ENCODE measurements around the gene ZNF81. TPM values are rescaled to one million over a fixed set of nuclear protein-coding genes. Genes with fewer than 3 reads are reported as not detected.
"Not testable (repeated sequence)": the region's sequence is repeated elsewhere in the genome, so short reads cannot be mapped to it uniquely, and the experiment has no call there.

Gene ZNF81
- 1 to 10 TPM; 7.0 to 7.6 TPM for total RNA-seq
- long read RNA-seq, full-length matches to known transcripts: 1 of 2 reads
- long read RNA-seq, partial matches to known transcripts: 0 of 2 reads
- long read RNA-seq, other reads (novel, unspliced or antisense): 1 of 2 reads

DNA sequence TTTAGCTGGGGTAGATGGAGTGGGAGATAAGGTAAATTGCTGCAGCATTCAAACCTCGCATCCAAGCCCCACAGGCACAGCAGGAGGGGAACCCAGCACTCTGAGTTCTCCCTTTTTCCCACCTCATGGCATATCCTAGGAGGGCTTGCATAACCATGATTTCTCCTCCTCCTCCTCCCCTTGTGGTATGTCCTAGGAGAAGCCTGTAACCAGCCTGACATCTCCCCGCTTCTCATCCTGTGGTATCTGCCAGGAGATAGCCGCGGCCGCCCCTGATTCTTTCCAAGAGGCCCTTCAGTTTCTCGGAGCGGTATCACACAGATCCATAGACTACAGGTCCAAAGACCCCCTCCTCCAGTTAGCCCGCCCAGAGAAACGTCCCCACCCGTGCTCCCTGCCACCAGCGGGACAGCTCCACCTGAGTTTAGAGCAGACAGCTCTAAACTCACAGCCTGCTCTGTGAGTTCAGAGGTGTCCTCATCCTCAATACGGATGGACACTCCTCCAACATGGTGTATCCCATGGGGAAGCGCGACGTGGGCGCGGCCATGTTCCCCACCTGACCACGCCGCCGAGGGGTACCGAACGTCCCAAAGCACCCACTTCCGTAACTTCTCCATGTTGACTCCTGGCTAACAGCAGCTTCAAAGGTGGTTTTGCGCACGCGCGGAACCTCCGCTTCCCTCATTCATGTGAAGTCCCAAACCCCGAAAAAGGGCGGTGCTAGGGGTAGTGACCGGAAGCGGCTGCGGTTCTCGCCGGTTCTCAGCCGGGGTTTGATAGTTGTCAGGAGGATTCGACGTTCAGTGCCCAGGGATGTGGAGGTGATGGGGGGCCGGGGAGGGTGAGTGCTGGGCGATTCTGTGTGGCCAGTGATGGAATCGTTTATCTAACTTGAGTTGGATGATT, at the start of gene ZNF81:
Gene ZNF81, plus strand, starts transcription at position 739 of the 909 bp plus-strand sequence. CDS start 9,366 bp downstream, outside the sequence.
- intact Hi-C loops (cut with DNase I): loop anchor here in 1 of 2 donors (5.0 kb wide), 1 partner anchor 191 kb away; no protein-coding TSS in a partner anchor
- DNase-seq (peak; percentile 96), ATAC-seq (peak; percentile 99 to 100)

DNA sequence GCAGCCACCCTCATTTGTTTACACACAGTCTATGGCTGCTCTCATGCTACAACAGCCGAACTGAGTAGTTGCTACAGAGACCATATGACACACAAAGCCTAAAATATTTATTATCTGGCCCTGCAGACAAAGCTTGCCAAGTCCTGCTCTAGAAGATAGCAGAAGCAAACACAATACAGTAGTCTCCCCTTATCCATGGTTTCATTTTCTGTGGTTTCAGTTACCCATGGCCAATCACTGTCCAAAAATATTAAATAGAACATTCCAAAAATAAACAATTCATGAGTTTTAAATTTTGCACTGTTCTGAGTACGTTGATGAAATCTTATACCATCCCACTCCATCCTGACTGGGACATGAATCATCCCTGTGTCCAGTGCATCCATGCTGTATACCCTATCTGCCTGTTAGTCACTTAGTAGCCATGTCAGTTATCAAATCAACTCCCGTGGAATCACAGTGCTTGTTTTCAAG, 40.2 kb upstream of the ZNF81 start:
- ATAC-seq: peak in 1 of 2 donors; percentile 76
- intact Hi-C loops (cut with DNase I): no loop called here
- DNase-seq: no peak

DNA sequence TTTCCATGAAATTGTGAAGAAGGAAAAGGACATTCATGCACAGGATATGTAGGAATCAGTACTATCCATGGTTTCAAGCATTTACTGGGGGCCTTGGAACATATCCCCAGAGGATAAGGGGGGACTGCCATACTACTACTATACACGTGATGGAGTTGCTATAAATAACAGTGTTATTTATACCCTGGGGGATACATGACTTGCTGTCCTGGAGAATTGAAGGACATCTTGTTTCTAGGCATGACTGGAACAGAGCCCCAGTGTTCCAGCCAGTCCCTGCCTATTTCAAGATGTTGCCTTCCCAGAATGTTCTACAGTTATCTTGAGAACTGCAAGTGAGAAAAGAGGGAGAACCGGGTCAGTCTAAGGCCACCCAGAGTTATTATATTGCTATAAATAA, 39.6 kb upstream of the ZNF81 start:
- DNase-seq: no peak
- intact Hi-C loops (cut with DNase I): no loop called here
- ATAC-seq: peak; percentile 73 to 79

DNA sequence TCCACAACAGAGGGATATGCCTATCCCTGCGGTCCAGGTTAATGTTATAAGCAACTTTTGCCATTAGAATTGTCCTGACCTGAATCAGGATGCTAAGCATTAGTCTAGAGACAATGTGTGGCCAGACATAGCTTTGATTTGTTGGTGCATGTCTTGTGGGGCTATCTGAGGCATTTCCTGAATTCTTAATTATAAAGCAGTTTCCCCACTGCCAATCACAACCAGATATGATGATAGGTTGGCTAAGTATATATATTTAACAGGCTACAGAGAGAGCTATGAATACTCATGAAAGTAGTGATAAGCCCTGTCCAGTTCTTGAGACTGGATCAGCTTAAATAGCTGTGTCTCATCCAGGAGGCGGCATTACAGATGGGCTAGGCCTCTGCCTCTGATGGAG, 37.8 kb upstream of the ZNF81 start:
- DNase-seq (no peak), ATAC-seq (peak in 1 of 2 donors; percentile 44)
- intact Hi-C loops (cut with DNase I): no loop called here

DNA sequence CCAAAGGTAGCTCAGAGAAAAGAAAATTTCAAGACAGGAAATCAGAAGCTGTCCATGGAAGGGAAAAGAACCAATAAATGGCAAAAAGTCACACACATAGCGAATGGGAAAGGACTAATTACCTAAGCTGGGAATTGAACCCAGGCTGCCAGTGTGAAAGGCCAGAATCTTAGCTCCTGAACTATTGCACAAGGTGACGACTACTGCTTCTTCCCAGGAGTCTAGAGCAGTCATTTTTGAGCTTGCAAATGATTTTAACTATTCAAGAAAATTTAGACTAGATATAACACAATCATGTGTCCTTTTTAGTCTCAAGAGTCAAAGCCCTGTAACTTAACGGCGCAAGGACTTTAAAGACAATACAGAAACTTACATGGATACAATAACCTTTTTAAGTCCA, 34.1 kb upstream of the ZNF81 start:
- no peak for ATAC-seq
- intact Hi-C loops (cut with DNase I): no loop called here

DNA sequence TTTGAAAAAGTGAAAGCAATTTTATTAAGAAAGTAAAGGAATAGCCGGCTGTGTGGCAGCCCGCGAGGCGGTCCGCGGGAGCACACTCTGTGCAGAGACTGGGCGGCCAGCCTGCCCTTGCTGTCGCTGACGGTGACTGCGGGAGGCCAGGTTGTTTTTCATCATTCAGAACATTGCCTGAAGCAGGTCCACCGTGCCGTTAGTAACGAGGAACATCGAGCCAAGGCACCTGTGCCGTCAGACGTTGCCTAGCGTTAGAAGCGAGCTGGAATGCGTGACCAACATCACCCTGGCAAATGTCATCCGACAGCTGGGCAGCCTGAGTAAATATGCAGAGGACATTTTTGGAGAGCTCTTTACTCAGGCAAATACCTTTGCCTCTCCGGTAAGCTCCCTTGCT, 33.6 kb upstream of the ZNF81 start:
- intact Hi-C loops (cut with DNase I); DNase-seq: not testable (repeated sequence)
- ATAC-seq: peak in 1 of 2 donors; percentile 27

More for the DNA sequence above, 34.1 kb upstream of the ZNF81 start:
- no peak for DNase-seq

DNA sequence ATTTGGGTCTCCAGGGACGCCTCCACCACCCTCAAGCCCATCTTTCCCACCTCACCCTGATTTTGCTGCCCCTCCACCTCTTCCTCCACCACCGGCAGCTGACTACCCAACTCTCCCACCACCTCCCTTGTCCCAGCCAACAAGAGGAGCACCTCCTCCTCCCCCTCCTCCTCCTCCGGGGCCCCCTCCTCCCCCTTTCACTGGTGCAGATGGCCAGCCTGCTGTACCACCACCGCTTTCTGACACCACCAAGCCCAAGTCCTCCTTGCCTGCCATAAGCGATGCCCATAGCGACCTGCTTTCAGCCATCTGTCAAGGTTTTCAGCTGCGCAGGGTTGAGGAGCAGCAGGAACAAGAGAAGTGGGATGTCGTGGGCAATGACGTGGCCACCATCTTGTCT, 32.4 kb upstream of the ZNF81 start:
- no peak for ATAC-seq
- intact Hi-C loops (cut with DNase I): no loop called here
- DNase-seq: no peak

DNA sequence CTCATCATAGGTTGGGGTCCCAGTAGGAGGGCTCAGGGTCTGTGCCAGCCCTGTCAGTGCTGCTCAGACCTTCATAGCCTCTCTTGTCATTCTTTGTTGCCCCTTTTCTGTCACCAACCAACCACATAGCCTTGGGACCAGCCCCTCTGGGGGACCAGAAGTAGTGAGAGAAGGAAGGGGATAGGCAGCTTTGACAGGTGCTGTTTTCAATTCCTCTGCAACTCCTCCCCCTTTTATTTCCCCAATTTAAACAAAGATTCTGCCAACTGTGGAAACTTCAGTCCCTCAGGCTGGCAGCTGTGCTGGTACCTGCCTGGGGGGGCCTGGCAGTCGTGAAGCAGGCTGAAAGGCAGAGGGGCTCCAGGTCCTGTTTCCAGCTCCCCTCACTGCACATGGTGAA, 30.9 kb upstream of the ZNF81 start:
- intact Hi-C loops (cut with DNase I); DNase-seq; ATAC-seq: not testable (repeated sequence)

DNA sequence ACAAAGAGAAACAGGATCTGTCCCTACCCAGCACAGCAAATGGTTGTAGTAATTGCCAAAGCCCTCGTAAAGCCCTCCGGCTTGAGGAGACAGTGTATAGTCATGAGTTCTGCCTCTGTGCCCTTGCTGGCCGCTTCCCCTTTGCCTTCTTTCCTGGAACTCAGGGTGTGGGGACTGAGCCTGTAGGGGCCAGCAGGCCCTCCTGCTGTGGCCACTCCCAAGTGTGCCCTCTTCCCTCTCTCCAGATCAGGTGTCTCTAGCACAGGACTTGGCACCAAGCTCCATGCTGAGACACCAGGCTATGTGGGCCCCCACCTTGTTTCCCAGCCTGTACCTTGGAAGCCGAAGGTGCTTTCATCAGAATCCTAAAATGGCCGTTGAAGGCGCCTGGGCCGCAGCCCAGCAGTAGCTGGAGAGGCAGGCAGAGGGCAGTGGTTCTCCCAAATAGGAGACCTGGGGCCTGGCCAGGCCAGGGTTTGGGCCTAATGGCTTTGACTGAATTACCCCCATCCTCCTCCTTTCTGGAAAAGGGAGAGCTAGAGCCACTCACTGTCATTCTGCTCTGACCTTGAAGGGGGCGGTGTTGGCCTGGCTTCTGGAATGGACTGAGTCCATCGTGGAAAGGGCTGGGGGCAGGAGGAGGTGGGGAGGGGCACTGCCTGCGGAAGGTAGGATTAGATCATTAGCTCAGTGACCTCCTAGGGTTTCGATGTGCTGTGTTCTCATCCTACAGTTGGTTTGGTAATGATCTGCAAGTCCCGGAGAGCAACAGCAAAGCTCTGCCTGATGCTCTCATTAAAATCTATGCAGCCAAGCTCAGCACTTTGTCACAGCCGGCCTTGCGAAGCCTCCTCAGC, 30.1 kb upstream of the ZNF81 start:
- intact Hi-C loops (cut with DNase I); DNase-seq: not testable (repeated sequence)
- ATAC-seq: peak in 1 of 2 donors; percentile 59

DNA sequence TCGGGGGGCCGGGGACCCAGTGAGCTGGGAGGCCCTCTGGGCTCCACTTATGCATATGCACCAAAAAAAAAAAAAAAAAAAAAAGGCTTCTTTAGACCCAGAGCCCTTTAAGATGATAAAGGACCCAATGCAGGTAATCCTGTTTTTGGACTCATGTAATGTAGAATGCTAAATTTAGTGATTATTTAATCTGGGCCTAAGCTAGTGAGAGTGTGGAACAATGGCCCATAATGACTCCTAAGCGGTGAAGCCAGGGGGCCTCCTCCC, 29.5 kb upstream of the ZNF81 start:
- ATAC-seq; intact Hi-C loops (cut with DNase I); DNase-seq: not testable (repeated sequence)

DNA sequence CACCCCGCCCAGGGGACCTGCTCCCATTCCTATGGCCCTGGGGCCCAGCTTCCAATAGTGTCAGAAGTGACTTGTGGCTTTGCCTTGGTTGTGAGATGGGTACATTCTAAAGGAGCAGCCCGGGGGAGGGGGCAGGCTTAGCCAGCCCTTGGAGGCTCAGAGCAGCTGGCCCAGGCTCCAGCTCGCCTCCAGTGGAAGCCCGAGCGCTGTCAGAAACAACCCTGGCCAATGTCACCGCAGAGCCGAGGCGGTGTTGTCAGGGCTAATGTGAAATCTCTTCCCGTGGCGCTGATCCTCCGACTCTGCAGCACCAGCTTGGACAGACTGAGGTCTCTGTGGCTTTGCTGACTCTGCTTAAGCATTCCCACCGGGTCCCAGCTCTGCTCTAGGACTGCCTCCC, 29.2 kb upstream of the ZNF81 start:
- DNase-seq: no peak
- no peak for ATAC-seq
- intact Hi-C loops (cut with DNase I): no loop called here

DNA sequence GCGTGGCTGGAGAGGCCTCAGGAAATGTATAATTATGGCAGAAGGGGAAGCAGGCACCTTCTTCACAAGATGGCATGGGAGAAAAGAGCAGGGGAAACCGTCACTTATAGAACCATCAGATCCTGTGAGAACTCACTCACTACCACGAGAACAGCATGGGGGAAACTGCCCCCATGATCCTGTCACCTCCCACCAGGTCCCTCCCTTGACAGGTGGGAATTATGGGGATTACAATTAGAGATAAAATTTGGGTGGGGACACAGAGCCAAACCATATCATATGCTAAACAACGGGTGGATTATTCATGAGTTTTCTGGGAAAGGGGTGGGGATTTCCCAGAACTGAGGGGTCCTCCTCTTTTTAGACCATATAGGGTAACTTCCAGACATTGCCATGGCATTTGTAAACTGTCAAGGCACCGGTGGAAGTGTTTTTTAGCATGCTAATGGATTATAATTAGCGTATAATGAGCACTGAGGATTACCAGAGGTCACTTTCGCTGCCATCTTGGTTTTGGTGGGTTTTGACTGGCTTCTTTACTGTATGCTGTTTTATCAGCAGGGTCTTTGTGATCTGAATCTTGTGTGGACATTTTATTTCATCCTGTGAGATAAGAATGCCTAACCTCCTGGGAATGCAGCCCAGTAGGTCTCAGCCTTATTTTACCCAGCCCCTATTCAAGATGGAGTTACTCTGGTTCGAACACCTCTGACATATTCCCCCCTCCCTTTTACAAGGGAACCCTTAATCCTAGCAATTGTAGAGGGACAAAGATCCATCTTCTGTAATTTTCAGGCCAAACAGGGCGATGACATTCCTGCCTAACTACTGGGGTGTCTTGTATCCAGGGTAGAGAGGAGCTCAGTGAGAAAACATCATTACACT, 27.6 kb upstream of the ZNF81 start:
- no peak for ATAC-seq
- intact Hi-C loops (cut with DNase I): no loop called here

DNA sequence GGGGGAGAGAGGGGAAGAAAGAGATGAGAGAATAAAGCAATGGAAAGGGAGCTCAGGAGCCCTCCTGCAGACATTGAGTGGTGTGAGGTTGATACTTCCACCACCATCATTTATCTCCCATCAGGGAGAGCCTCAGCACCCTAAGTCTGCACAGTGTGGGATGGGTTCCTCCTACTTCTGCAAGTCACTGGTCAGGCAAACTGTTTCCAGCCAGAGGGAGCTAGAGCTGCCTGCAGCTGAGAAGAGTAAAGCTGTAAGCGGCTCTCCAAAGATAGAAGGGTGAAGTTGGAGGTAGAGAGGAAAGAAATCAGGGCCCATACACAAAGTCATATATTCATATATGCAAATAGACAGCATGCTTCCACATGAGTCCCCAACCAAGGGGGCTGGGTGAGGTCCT, 21.9 kb upstream of the ZNF81 start:
- intact Hi-C loops (cut with DNase I): loop anchor here in 1 of 2 donors (10.0 kb wide), 1 partner anchor 630 kb away; no protein-coding TSS in a partner anchor
- no peak for ATAC-seq
- no peak for DNase-seq

More for the DNA sequence above, 27.6 kb upstream of the ZNF81 start:
- DNase-seq: no peak

DNA sequence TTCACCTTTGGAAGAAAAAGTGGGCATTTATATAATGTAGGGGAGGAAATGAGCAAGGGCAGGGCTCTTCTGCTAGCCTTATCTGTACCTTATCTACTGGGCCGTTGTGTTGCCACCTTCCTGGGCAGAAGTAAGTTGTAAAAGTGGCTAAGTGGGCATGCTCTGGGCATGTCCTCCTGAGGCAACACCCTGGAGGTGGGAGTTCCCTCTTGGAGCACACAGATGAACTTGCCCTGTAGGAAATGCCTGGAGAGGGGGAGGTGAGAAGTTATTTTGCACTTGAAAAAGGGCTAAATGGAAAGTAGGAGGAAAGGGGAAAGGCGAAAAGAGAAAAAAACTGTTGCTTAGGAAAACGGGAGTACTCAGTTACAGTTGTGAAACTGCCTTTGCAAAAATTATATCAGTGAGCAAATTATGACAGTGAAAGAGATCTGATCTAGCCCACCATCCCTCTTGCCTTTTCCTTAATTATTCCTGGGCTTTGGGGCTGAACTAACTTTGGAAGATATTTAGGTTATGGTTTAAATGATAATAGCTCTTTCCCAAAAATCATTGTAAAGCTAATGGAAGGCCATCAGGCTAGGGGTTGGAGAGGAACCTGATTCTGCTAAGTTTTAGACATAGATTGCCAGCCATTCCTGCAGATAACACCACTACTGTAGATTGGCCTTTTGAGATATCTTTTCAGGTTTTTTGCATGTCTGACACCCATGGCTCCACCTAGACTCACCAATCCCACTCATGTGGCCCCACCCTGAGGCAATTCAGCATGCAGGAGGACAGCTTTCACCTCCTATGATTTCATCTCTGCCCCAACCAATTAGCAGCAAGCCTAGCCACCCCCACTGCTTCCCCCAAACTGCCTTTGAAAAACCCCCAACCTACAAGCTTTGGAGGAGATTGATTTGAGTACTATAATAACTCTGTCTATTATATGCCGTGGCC, 20.5 kb upstream of the ZNF81 start:
- DNase-seq (no peak), ATAC-seq (peak in 1 of 2 donors; percentile 29)
- intact Hi-C loops (cut with DNase I): loop anchor here in 1 of 2 donors (10.0 kb wide), 1 partner anchor 631 kb away; no protein-coding TSS in a partner anchor

DNA sequence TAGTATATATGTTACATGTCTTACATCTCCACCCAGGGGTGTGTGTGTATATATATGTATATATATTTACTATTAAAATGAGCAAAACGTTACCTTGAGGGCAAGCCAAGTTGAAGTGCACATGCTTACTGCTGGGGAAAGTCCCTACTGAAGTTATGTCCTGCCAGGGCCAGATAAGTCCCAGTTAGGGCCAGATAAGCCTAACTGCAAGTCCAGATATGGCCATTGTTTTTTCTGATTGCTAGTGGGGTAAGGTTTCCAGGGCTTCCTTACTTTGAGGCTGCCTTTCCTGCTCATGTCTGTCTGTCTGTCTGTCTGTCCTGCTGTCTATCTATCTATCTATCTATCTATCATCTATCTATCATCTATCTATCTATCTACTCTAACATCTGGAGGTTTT, 19.3 kb upstream of the ZNF81 start:
- ATAC-seq (no peak), DNase-seq (no peak)
- intact Hi-C loops (cut with DNase I): loop anchor here in 1 of 2 donors (10.0 kb wide), 1 partner anchor 633 kb away; no protein-coding TSS in a partner anchor

DNA sequence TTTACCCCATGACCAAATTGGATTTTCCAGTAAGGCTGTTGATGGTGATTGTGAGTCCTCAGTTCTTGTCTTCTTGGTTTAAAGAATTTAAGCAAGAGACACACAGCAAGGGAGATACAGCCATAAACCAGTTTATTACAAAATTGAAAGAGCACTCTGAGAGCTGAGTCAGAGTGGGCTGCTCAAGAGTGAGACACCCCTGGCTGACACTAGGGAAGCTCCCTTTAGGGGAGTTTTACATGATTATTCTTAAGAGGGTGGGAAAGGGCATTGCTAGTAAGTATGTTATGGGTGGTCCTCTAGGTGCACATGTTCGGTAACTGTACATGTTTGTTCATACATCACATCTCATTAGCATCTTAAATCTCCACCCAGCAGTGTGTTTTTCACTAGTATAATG, 18.8 kb upstream of the ZNF81 start:
- DNase-seq (no peak), ATAC-seq (no peak)
- intact Hi-C loops (cut with DNase I): loop anchor here in 1 of 2 donors (10.0 kb wide), 1 partner anchor 633 kb away; no protein-coding TSS in a partner anchor

DNA sequence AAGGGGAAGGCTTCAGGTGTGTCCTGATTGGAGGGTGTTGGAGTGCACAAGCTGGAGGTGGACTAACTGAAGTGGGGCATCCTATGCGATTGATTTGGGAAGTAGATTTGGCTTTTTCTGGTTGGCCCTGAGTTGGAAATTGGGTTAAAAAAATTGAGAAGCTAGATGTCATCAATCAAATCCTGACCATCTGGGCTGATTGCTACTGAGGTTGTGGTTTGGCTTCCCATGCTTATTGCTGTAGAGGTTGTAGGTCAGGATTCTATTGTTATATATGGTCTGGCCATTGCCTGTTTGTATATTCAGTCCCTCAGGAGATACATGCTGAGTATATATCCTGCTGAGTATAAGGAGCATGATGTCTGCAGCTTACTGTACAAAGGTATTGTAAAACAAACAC, 7.7 kb upstream of the ZNF81 start:
- intact Hi-C loops (cut with DNase I): no loop called here
- ATAC-seq (no peak), DNase-seq (no peak)

Measured in left cardiac atrium (tissue), 4 donors.